SU-DHL-6 (cell line): ENCODE measurements around the gene ENDOU.
A peak's percentile ranks its signal among the peaks of the same experiment; 100 is the strongest.

Experiments
- H2AFZ ChIP-seq: fragments of 200-600 bp; sonication (generic); 2 replicates; pipeline ENCODE4 v1.6.1; 2014; ENCODE audit warnings: low read depth, mild to moderate bottlenecking, moderate library complexity, mixed read lengths, antibody characterized with exemption, low read length; ENCODE audit not compliant: severe bottlenecking
- H3F3A ChIP-seq: fragments of 200-600 bp; shearing (Covaris generic); 2 replicates; pipeline ENCODE4 v1.6.0; 2016; ENCODE audit warnings: antibody characterized with exemption, mild to moderate bottlenecking; ENCODE audit not compliant: insufficient read depth
- H3K27ac ChIP-seq: fragments of 200-600 bp; sonication (generic); 2 replicates; pipeline ENCODE4 v1.5.1; 2016; ENCODE audit warnings: low read depth, mild to moderate bottlenecking, low read length, moderate library complexity, mixed read lengths
- H3K27me3 ChIP-seq: fragments of 200-600 bp; sonication (generic), shearing (Covaris generic); 2 replicates; pipeline ENCODE4 v1.6.0; 2014; ENCODE audit warnings: mild to moderate bottlenecking, low read length
- H3K36me3 ChIP-seq: fragments of 200-600 bp; sonication (generic); 2 replicates; pipeline ENCODE4 v1.6.1; 2014; ENCODE audit warnings: mild to moderate bottlenecking, low read length, mixed read lengths
- H3K4me2 ChIP-seq: fragments of 300-600, 200-600 bp; shearing (Covaris generic), sonication (generic); 2 replicates; pipeline ENCODE4 v1.6.0; 2014; ENCODE audit warnings: low read length, low read depth, mild to moderate bottlenecking; ENCODE audit not compliant: poor library complexity, severe bottlenecking
- H3K4me3 ChIP-seq: fragments of 200-600 bp; sonication (generic); 2 replicates; pipeline ENCODE4 v1.5.1; 2014; ENCODE audit warnings: antibody characterized with exemption, low read length, mild to moderate bottlenecking, mixed read lengths; ENCODE audit not compliant: insufficient read depth, poor library complexity, severe bottlenecking
- H3K79me2 ChIP-seq: fragments of 200-600 bp; sonication (generic); 2 replicates; pipeline ENCODE4 v1.6.1; 2014; ENCODE audit warnings: mild to moderate bottlenecking, low read length, moderate library complexity; ENCODE audit not compliant: insufficient read depth
- H3K9ac ChIP-seq: fragments of 200-600 bp; sonication (generic); 2 replicates; pipeline ENCODE4 v1.7.0; 2014; ENCODE audit warnings: mild to moderate bottlenecking, low read length
- H3K9me2 ChIP-seq: fragments of 200-600 bp; sonication (generic); replicated peaks from 2 replicates; pipeline ENCODE4 v1.6.1; 2014; ENCODE audit warnings: low read length; ENCODE audit not compliant: insufficient read depth
- H3K9me3 ChIP-seq: fragments of 200-600 bp; sonication (generic); 2 replicates; pipeline ENCODE4 v1.6.1; 2014; ENCODE audit warnings: low read length, mixed read lengths; ENCODE audit not compliant: insufficient read depth
- H4K20me1 ChIP-seq: fragments of 200-600 bp; sonication (generic); 2 replicates; pipeline ENCODE4 v1.6.1; 2014; ENCODE audit warnings: low read depth, mild to moderate bottlenecking, antibody characterized with exemption, low read length, moderate library complexity, mixed read lengths
- CTCF ChIP-seq: fragments of 200-600 bp; sonication (generic); IDR thresholded peaks from one replicate; pipeline ENCODE4 v1.5.1; 2017; ENCODE audit warnings: antibody characterized with exemption, mild to moderate bottlenecking, low read length, moderate library complexity; ENCODE audit not compliant: insufficient read depth, poor library complexity, severe bottlenecking
- EZH2phosphoT487 ChIP-seq: fragments of 200-600 bp; sonication (generic), shearing (Covaris generic); conservative IDR thresholded peaks from 2 replicates; pipeline ENCODE4 v1.6.1; 2018; ENCODE audit warnings: mild to moderate bottlenecking, antibody characterized with exemption, low read length, moderate library complexity, mixed read lengths

Gene ENDOU

GRCh38 chr12:47715877-47716548 lies 9.3 kb downstream of the ENDOU start:
- H3K4me2 ChIP-seq = no peak overlapping the region
- H3K4me3 ChIP-seq = no peak overlapping the region
- H3K27me3 ChIP-seq = no peaks in the 10 kb centered on the region
- no peaks in the 10 kb centered on the region for H3K9me2 ChIP-seq
- no peaks in the 10 kb centered on the region for H3K9me3 ChIP-seq
- H3K79me2 ChIP-seq = no peaks in the 10 kb centered on the region
- no peak overlapping the region for H3K27ac ChIP-seq
- no peak overlapping the region for H3K9ac ChIP-seq
- no peak overlapping the region for H2AFZ ChIP-seq
- TF ChIP-seq EZH2phosphoT487 (no peak), CTCF (no peak)
- H3F3A ChIP-seq = no peaks in the 10 kb centered on the region
- no peaks in the 10 kb centered on the region for H4K20me1 ChIP-seq
- no peaks in the 10 kb centered on the region for H3K36me3 ChIP-seq

- no peak overlapping the region for H3K4me2 ChIP-seq
- H2AFZ ChIP-seq = no peak overlapping the region
- no peak overlapping the region for H3K27ac ChIP-seq
These were observed 9.9 kb downstream of the ENDOU start for GRCh38 chr12:47715393-47715876.

GRCh38 chr12:47714826-47715386 lies 10.4 kb downstream of the ENDOU start:
- TF ChIP-seq CTCF (no peak), EZH2phosphoT487 (no peak)
- no peaks in the 10 kb centered on the region for H3K36me3 ChIP-seq
- H3K9me2 ChIP-seq = no peaks in the 10 kb centered on the region
- no peaks in the 10 kb centered on the region for H3F3A ChIP-seq
- no peaks in the 10 kb centered on the region for H3K79me2 ChIP-seq
- no peak overlapping the region for H2AFZ ChIP-seq
- no peaks in the 10 kb centered on the region for H4K20me1 ChIP-seq
- no peak overlapping the region for H3K4me2 ChIP-seq
- H3K9ac ChIP-seq = no peak overlapping the region
- no peak overlapping the region for H3K4me3 ChIP-seq
- no peaks in the 10 kb centered on the region for H3K9me3 ChIP-seq
- H3K27me3 ChIP-seq = no peaks in the 10 kb centered on the region
- H3K27ac ChIP-seq = no peak overlapping the region

More at GRCh38 chr12:47715393-47715876, 9.9 kb downstream of the ENDOU start:
- Histone ChIP-seq H3K36me3 (no peaks in the 10 kb centered on the region), H3K79me2 (no peaks in the 10 kb centered on the region), H4K20me1 (no peaks in the 10 kb centered on the region), H3K27me3 (no peaks in the 10 kb centered on the region), H3K4me3 (no peak overlapping the region), H3F3A (no peaks in the 10 kb centered on the region), H3K9ac (no peak overlapping the region), H3K9me3 (no peaks in the 10 kb centered on the region), H3K9me2 (no peaks in the 10 kb centered on the region)
- peak; percentile 88 for TF ChIP-seq CTCF
- no peak for TF ChIP-seq EZH2phosphoT487
